Stimulated activated CD4-positive, alpha-beta T cell treated with anti-CD3 and anti-CD28 coated beads, Interleukin-1b, Interleukin-23, amount 100 ng/mL, for 24 hours (primary cell): ENCODE measurements around the gene DISP1.
"Not testable (repeated sequence)": the region's sequence is repeated elsewhere in the genome, so short reads cannot be mapped to it uniquely, and the experiment has no call there.

Experiments
- DNase-seq, 4 experiments: peaks; one replicate each; pipeline ENCODE4 v3.0.0-alpha.2; 2020; ENCODE audit warnings: low read depth in 4 of 4, low spot score in 1 of 4

Gene DISP1

DNA sequence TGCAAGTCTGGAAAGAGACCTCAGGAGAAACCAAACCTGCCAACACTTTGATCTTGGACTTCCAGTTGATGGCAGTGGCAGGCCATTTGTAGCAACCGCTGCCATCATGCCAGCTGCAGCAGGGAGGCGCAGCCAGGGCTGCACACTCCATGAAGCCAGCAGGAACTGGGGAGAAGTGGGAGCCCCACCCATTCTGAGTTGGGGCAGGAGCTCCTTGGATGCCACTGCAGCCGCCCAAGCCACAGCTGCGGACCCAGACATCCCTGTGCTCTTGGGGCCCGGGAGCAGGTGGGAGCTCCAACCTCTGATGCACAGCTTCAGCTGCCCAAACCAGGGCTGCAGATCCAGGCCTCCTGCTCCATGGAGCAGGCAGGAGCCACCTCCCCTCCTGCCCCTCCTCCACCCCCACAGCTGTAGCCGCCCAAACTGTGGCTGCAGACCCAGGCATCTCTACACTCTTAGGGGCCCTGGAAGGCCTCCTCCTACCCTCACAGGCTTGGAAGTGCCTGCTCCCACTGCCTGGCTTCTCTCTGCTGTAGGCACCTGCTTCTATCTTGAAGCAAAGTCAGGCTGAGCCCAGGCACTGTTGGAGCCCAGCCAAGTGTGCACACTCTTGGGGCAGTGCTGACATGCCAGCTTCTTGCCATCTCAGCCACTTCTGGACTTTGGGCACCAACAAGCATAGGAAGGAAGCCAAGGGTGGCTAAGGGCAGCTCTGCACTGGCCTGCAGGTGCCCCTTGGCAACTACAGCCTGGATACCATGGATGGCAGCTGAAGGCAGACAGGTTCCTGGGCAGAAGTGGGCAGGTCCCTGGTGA, 20.0 kb upstream of the DISP1 start:
- DNase-seq, result no peak

GRCh38 chr1:222798116-222798515, 16.7 kb upstream of the DISP1 start:
- DNase-seq, result no peak

DNA sequence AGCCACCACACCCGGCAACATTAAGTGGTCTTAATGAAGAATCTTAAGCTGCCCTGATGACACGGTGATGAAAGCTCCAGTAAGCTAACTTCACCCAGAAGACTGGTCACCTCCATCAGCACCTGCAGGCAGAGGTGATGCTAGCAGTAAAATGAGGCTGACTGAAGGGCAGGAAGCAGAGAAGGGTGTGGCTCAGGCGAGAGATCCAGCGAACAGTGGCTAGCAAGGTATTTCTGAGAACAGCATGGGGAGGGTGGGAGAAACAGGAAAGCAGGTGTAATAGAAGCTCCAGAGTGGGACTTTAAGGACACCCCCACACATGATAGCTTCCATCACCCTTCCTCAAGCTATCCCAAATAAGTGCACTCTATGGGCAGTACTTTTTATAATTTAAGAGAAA, 15.9 kb upstream of the DISP1 start:
- DNase-seq, result no peak

- no peak for DNase-seq
Observed at GRCh38 chr1:222801067-222801466, 13.8 kb upstream of the DISP1 start.

- DNase-seq, result no peak
Observed at GRCh38 chr1:222811671-222812070, 3.2 kb upstream of the DISP1 start.

DNA sequence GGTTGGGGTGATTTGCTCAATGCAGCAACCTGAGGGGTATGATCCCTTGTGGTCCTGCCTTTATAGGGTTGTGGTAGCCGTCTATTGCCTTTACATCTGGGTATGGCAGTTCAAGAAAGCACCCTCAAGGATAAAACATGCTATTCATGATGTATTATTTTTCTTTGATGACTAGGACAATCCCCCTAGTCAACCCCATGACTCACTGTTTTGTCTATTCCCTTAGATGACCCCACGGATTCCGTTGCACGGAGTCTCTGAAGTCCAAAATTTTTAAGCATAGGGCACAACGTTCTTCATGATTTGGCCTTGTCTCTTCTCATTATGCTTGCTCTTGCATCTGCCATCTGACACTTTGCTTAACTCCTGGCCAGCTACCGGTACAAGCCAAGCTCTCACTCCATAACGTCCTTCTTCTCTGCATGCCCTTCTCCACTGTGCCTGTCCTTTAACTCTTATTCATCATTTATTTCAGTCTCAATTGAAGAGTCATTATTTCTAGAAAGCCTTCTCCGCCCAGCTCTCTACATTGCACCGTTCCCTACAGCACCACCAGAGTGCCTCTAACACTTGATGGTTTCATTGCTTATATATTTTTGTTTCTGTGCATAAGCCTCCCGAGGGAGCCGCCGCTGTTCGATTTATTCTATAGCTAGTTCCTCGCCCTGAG, 838 bp upstream of the DISP1 start:
- no peak for DNase-seq

GRCh38 chr1:222815440-222815765, 564 bp downstream of the DISP1 start:
- no peak for DNase-seq

- DNase-seq, result no peak
Observed at GRCh38 chr1:222817529-222817928, 2.7 kb downstream of the DISP1 start.

GRCh38 chr1:222818171-222818570, 3.3 kb downstream of the DISP1 start:
- no peak for DNase-seq

DNA sequence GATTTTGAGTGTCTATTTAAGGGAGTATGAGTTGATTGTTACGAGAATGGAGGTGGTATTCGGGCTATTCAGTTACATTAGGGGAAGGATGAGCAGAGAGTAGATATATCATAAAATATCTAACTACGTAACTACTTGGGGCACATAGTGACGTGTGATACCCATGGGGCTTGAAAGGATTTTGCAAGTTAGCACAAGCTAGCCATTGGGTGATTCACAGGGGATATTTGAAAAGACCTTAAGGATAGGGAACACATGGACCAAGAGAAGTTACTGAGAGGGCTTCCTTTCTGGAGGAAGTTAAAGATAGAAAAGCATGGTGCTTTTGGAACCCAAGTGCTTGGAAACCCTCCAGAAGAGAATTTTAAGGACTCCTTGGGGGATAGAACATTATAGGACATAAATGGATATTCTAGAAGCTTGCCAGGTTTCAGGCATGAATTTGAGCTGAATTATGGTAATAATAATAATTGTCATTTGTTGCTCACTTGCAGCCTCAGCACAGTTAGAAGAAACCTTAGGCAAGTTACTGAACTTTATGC, 5.4 kb downstream of the DISP1 start:
- no peak for DNase-seq

DNA sequence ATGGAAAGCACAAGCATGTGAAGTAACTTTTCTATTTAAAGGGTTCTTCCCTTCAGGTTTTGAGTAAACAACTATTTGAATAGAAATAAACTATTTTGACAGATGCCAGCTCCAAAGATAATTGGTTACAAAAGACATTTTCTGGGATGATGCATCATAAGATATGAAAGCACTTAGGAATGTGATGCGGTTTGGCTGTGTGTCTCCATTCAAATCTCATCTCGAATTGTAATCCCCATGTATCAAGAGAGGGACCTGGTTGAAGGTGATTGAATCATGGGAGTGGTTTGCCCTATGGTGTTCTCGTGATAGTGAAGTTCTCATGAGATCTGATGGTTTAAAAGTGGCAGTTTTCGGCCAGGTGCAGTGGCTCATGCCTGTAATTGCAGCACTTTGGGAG, 6.4 kb downstream of the DISP1 start:
- DNase-seq, result no peak

GRCh38 chr1:222823695-222824094, 8.9 kb downstream of the DISP1 start:
- DNase-seq, result no peak

DNA sequence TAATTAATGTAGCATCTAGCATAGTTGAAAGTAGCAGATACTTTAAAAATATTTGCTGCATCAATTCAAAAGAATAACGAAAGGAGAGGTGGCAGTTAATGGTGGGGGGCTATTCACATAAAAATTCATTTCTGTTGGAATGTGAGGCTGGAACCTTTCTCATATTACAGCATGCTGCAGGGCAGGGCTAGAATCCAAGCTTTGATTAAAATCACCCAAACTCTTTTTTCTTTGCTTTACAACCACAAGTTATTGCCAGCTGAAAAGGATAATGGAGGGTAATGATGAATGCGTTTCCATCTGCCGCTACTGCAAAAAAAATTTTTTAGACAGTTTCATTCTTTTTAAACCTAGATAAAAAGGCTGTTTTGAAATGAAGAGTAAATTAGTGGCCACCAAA, 9.8 kb downstream of the DISP1 start:
- DNase-seq, result no peak

GRCh38 chr1:222828939-222829338, 14.1 kb downstream of the DISP1 start:
- no peak for DNase-seq

GRCh38 chr1:222829868-222830267, 15.0 kb downstream of the DISP1 start:
- no peak for DNase-seq

DNA sequence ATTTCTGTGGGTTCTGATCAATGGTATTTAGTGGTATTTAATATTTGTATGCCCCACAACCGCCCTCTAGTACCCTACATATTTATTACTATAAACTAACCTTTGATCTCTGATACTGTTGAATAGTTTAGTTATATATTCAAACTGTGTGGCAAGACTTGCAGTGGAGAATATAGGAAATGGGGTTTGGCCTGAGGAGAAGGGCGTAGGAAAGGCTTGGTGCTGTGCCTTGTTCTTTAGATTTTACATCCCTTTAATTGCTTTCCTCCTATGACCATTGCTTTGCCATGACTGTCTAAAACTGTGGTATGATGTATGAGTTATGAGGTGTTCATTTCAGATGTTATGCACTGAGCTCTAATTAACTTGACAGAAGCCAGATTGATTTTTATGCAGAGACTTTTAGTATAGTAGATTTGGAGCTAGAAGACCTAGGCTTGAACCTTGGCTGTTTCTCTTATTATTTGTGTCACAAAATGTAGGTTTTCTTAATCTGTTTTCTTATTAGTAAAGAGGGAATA, 18.6 kb downstream of the DISP1 start:
- DNase-seq, result no peak

- no peak for DNase-seq
Observed at GRCh38 chr1:222843469-222844410, 28.9 kb downstream of the DISP1 start.

DNA sequence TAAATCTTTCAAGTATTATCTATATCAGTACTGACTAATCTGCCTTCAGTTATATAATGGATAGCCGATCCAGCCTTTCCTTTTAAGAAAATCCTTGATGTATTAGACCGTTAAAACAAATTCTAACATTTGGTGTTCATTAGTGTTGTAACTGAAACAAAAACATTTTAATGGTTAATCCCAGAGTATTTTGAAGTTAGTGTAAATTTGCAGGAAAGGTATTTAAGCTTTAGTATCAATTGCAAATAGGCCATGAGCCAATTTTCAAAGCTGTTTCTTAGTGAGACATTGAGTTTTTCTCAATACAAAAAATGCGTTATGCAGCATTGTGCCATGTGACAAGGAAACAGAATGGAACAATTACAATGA, 29.6 kb downstream of the DISP1 start:
- no peak for DNase-seq

- DNase-seq, result no peak
Observed at GRCh38 chr1:222845763-222846162, 30.9 kb downstream of the DISP1 start.

- not testable (repeated sequence) for DNase-seq
Observed at GRCh38 chr1:222850550-222850949, 35.7 kb downstream of the DISP1 start.

- DNase-seq, result no peak
Observed at GRCh38 chr1:222852326-222852725, 37.5 kb downstream of the DISP1 start.
